IMR-90 (cell line): Measurements from ENCODE around the gene SH3BP2. TPM values are rescaled to one million over a fixed set of nuclear protein-coding genes. Genes with fewer than 3 reads are reported as not detected.

Source experiments
- ATAC-seq: fragments of 200-7000 bp; cut with Tn5 transposase; 2 replicates; pipeline ENCODE4 v1.9.1; 2020; ENCODE audit warnings: low read depth, mild to moderate bottlenecking, moderate library complexity
- BruUV-seq: library from RNA; stranded (reverse); fragments of 400-500 nt; replicated peaks from 2 replicates; lab custom pipeline; 2021; lab: Mats Ljungman, UMichigan
- CTCF ChIA-PET: fragments of 300-600 bp; formaldehyde crosslinking; extraction: SDS; loops from one replicate; lab custom pipeline; 2021; ENCODE audit warnings: antibody characterized with exemption; lab: Yijun Ruan, JAX
- POLR2A ChIA-PET: fragments of 300-600 bp; sonication (Branson Sonifier 250); formaldehyde crosslinking; loops from one replicate; lab custom pipeline; 2022; ENCODE audit warnings: antibody characterized with exemption; ENCODE audit not compliant: unreplicated experiment; lab: Charles Lee
- DNase-seq: peaks from one replicate; pipeline ENCODE4 v3.0.0; 2013
- H2AFZ ChIP-seq: replicated peaks from 2 replicates; pipeline ENCODE3; 2013; ENCODE audit warnings: low read length, mild to moderate bottlenecking; ENCODE audit not compliant: poor library complexity
- H2AK5ac ChIP-seq: 2 replicates; pipeline ENCODE4 v1.6.1; 2013; ENCODE audit warnings: low read depth, low read length, inconsistent platforms
- H2AK9ac ChIP-seq: replicated peaks from 2 replicates; pipeline ENCODE3; 2013; ENCODE audit warnings: mild to moderate bottlenecking, low read depth, low read length, moderate library complexity; ENCODE audit not compliant: poor library complexity
- H2BK120ac ChIP-seq: 2 replicates; pipeline ENCODE4 v1.6.1; 2013; ENCODE audit warnings: low read depth, low read length, inconsistent platforms
- H2BK15ac ChIP-seq: 3 replicates; pipeline ENCODE4 v1.6.1; 2013; ENCODE audit warnings: low read depth, low read length, inconsistent platforms
- H2BK20ac ChIP-seq: 2 replicates; pipeline ENCODE4 v1.6.1; 2013; ENCODE audit warnings: low read depth, mild to moderate bottlenecking, inconsistent platforms, low read length, moderate library complexity
- H2BK5ac ChIP-seq: 2 replicates; pipeline ENCODE4 v1.6.1; 2013; ENCODE audit warnings: mild to moderate bottlenecking, low read depth, low read length, inconsistent platforms; ENCODE audit not compliant: poor library complexity, severe bottlenecking
- H3K14ac ChIP-seq: replicated peaks from 2 replicates; pipeline ENCODE4 v1.6.1; 2013; ENCODE audit warnings: low read depth, low read length, inconsistent platforms
- H3K18ac ChIP-seq: 2 replicates; pipeline ENCODE4 v1.6.1; 2013; ENCODE audit warnings: low read depth, low read length, control low read depth
- H3K23ac ChIP-seq: 2 replicates; pipeline ENCODE4 v1.6.1; 2013; ENCODE audit warnings: low read depth, low read length, inconsistent platforms
- H3K27ac ChIP-seq: 2 replicates; pipeline ENCODE4 v1.5.1; 2013; ENCODE audit warnings: mild to moderate bottlenecking, control low read depth, low read length; ENCODE audit not compliant: insufficient read depth
- H3K27me3 ChIP-seq: 2 replicates; pipeline ENCODE4 v1.6.1; 2013; ENCODE audit warnings: low read length; ENCODE audit not compliant: control insufficient read depth, insufficient read depth
- H3K36me3 ChIP-seq: 2 replicates; pipeline ENCODE4 v1.6.1; 2013; ENCODE audit warnings: low read length, mixed read lengths; ENCODE audit not compliant: control insufficient read depth, insufficient read depth
- H3K4ac ChIP-seq: 2 replicates; pipeline ENCODE4 v1.6.1; 2013; ENCODE audit warnings: low read depth, low read length, inconsistent platforms
- H3K4me1 ChIP-seq: 2 replicates; pipeline ENCODE4 v1.6.1; 2013; ENCODE audit warnings: low read length, mixed read lengths; ENCODE audit not compliant: control insufficient read depth, insufficient read depth
- H3K4me2 ChIP-seq: 2 replicates; pipeline ENCODE4 v1.6.1; 2013; ENCODE audit warnings: low read depth, mild to moderate bottlenecking, control low read depth, low read length, moderate library complexity
- H3K4me3 ChIP-seq: 2 replicates; pipeline ENCODE4 v1.5.1; 2013; ENCODE audit warnings: low read depth, mild to moderate bottlenecking, control low read depth, low read length, moderate library complexity; ENCODE audit not compliant: insufficient read depth
- H3K56ac ChIP-seq: 2 replicates; pipeline ENCODE4 v1.6.1; 2013; ENCODE audit warnings: low read length, inconsistent platforms; ENCODE audit not compliant: insufficient read depth; ENCODE audit errors: extremely low read depth
- H3K79me1 ChIP-seq, 2 experiments: 2 replicates each; pipeline ENCODE4 v1.6.1; 2013; ENCODE audit warnings: low read length in 2 of 2, inconsistent platforms in 1 of 2, low read depth in 1 of 2
- H3K9ac ChIP-seq: 2 replicates; pipeline ENCODE4 v1.6.1; 2013; ENCODE audit warnings: low read depth, low read length, control low read depth
- H3K9me1 ChIP-seq: 2 replicates; pipeline ENCODE4 v1.6.1; 2013; ENCODE audit warnings: low read length, inconsistent platforms; ENCODE audit not compliant: insufficient read depth
- H3K9me3 ChIP-seq: 2 replicates; pipeline ENCODE4 v1.6.1; 2013; ENCODE audit warnings: low read length; ENCODE audit not compliant: control insufficient read depth, insufficient read depth
- H4K20me1 ChIP-seq: 2 replicates; pipeline ENCODE4 v1.6.1; 2013; ENCODE audit warnings: low read length, inconsistent platforms; ENCODE audit not compliant: insufficient read depth
- H4K5ac ChIP-seq: 2 replicates; pipeline ENCODE4 v1.6.1; 2013; ENCODE audit warnings: mild to moderate bottlenecking, low read depth, low read length, control low read depth
- H4K8ac ChIP-seq, 2 experiments: 2 replicates each; pipeline ENCODE4 v1.6.1; 2013; ENCODE audit warnings: low read depth in 2 of 2, low read length in 2 of 2, control low read depth in 1 of 2, inconsistent platforms in 1 of 2
- H4K91ac ChIP-seq: 2 replicates; pipeline ENCODE4 v1.6.1; 2013; ENCODE audit warnings: low read depth, low read length, inconsistent platforms; ENCODE audit not compliant: insufficient read depth
- BHLHE40 ChIP-seq: fragments of 150-350 bp; IDR thresholded peaks from 2 replicates; pipeline ENCODE4 v1.6.1; 2016; ENCODE audit warnings: mild to moderate bottlenecking, low read depth, low read length
- FOS ChIP-seq: fragments of 150-350 bp; IDR thresholded peaks from 2 replicates; pipeline ENCODE4 v1.6.1; 2016; ENCODE audit warnings: low read depth, low read length
- WGBS, 2 experiments: methylation state at CpG; one replicate each; pipeline versions ENCODE4 v1.1.5 to v1.1.7; 2013; ENCODE audit warnings: missing lambda C conversion rate in 2 of 2; ENCODE audit not compliant: insufficient read length in 1 of 2; ENCODE audit errors: extremely low coverage in 2 of 2; 5-methylcytosine and 5-hydroxymethylcytosine counted together
- dilution Hi-C: fragments of 300-500 bp; cut with HindIII; formaldehyde crosslinking; loops from one replicate; pipeline ENCODE4 v1.14.3; 2018; ENCODE audit warnings: low sequenced_read_pairs; ENCODE audit not compliant: unreplicated experiment
- in situ Hi-C: fragments of 300-500 bp; cut with MboI; formaldehyde crosslinking; loops from 3 replicates; pipeline ENCODE4 v1.14.3; 2019; ENCODE audit warnings: low sequenced_read_pairs, inconsistent platforms, mixed read lengths
- intact Hi-C: fragments of 100-400 bp; cut with micrococcal nuclease; formaldehyde crosslinking; loops from 2 replicates; pipeline ENCODE4 v1.10.0; 2022
- polyA plus RNA-seq, 3 experiments: library from polyadenylated mRNA; depleted of rRNA; stranded (reverse); fragments of >200 nt; gene quantifications; 2 replicates each; pipeline ENCODE4 v1.2.3, GENCODE V29; 2012; ENCODE audit warnings: low replicate concordance in 1 of 3
- total RNA-seq: library from RNA; depleted of rRNA; stranded (reverse); fragments of >200 nt; gene quantifications from 2 replicates; pipeline ENCODE4 v1.2.3, GENCODE V29; 2012
- TF ChIP-seq, protein P1 (sequence below): fragments of 150-350 bp; IDR thresholded peaks from 2 replicates; pipeline ENCODE4 v1.6.1; 2016; ENCODE audit warnings: low read depth, mild to moderate bottlenecking, low read length, moderate library complexity, borderline replicate concordance

The SH3BP2 gene
- total and polyA plus RNA-seq, 2 of the 4 experiments (the other 2 are of a cell fraction): 9.0 to 37.2 TPM

DNA sequence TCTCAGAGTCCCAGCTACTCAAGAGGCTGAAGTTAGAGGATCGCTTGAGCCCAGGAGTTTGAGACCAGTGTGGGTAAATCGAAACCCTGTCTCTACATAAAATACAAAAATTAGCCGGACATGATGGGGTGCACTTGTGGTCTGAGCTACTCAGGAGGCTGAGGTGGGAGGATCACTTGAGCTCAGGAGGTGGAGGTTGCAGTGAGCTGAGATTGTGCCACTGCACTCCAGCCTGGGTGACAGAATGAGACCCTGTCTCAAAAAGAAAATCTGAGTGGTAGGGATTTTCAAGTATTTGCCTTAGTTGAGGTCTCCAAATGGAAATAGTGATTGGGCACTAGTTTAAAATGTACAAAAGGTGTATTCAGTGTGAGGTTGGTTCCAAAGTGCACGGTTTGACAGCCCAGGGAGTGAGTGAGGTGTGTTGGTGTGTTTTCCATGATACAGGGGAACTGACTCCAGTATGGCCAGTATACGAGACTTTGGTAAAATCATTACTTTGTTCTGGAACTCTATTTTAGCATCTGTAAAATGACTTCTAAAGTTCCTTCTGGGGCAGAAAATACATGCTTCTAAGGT, 64.6 kb downstream of the SH3BP2 start:
- CTCF ChIA-PET: no interaction called here

More for the DNA sequence above, 64.6 kb downstream of the SH3BP2 start:
- in situ Hi-C loops: no loop called here
- no peak overlapping the region for H4K91ac ChIP-seq
- no peak overlapping the region for H3K14ac ChIP-seq
- dilution Hi-C loops: no loop called here
- H3K27ac ChIP-seq: no peak overlapping the region
- H2AK5ac ChIP-seq: no peak overlapping the region
- H2BK5ac ChIP-seq: no peak overlapping the region
- H3K4ac ChIP-seq: no peak overlapping the region; the same call in 1 of the 2 replicates
- POLR2A ChIA-PET: no interaction called here
- no peak overlapping the region for H4K8ac ChIP-seq
- H3K4me2 ChIP-seq: no peak overlapping the region
- peaks cover 78% of the 10 kb centered on the region for H4K20me1 ChIP-seq
- 100% methylated on average over 1 of the region's 5 CpGs; no CpG with 5 or more reads in 1 of the 2 experiments for WGBS, 2 experiments
- no peak overlapping the region for H3K56ac ChIP-seq
- intact Hi-C loops: no loop called here
- no peak overlapping the region for H2AFZ ChIP-seq
- H2BK120ac ChIP-seq: no peak overlapping the region
- H3K27me3 ChIP-seq: no peaks in the 10 kb centered on the region
- BruUV-seq: no TSS peak
- peaks cover 7% of the 10 kb centered on the region for H3K36me3 ChIP-seq
- no peak for TF ChIP-seq BHLHE40
- TF ChIP-seq, protein P1, sequence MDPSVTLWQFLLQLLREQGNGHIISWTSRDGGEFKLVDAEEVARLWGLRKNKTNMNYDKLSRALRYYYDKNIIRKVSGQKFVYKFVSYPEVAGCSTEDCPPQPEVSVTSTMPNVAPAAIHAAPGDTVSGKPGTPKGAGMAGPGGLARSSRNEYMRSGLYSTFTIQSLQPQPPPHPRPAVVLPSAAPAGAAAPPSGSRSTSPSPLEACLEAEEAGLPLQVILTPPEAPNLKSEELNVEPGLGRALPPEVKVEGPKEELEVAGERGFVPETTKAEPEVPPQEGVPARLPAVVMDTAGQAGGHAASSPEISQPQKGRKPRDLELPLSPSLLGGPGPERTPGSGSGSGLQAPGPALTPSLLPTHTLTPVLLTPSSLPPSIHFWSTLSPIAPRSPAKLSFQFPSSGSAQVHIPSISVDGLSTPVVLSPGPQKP: no peak
- no peak for TF ChIP-seq FOS
- no peak overlapping the region for H2BK15ac ChIP-seq
- H3K9me1 ChIP-seq: peaks cover 18% of the 10 kb centered on the region
- no peak for DNase-seq
- H3K4me3 ChIP-seq: no peak overlapping the region
- H3K9me3 ChIP-seq: no peaks in the 10 kb centered on the region
- H3K18ac ChIP-seq: no peak overlapping the region
- no peak overlapping the region for H2BK20ac ChIP-seq
- no peak overlapping the region for H2AK9ac ChIP-seq
- H3K79me1 ChIP-seq: peaks cover 23 to 66% of the 10 kb centered on the region in 2 experiments
- peaks cover 30% of the 10 kb centered on the region for H3K4me1 ChIP-seq
- H3K23ac ChIP-seq: peak overlapping the region; percentile 72; the same call in 1 of the 2 replicates
- ATAC-seq: no peak
- no peak overlapping the region for H3K9ac ChIP-seq
- no peak overlapping the region for H4K5ac ChIP-seq
